Measurements from ENCODE around the gene HOMER3.

DNA sequence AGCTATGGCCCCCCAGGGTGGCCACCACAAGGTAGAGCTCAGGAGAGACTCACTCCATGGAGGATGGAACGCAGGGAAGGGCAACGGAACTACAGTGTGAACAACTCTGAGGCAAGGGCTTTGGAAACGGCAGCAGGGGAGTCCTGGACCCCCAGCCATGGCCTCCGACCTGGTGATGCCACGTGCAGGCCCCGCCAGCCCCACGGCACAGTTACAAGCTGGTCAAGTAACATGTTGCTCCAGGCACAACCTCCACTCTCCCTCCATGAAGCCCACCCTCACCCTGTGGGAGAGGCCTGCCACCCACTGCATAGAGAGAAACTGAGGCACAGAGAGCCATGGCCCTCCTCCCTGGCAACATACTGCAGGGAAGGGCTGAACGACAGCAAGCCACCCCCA lies 36.0 kb downstream of the HOMER3 start:
- no peak for TF ChIP-seq POLR2AphosphoS5 (IDR thresholded peaks at IDR 0.05)
- no peak for TF ChIP-seq CTCF (IDR thresholded peaks at IDR 0.05)
- TF ChIP-seq POLR2A (IDR thresholded peaks at IDR 0.05) = no peak
- no peak for TF ChIP-seq EP300 (IDR thresholded peaks at IDR 0.05)
